ENCODE data around the gene LBHD2. TPM values are rescaled to one million over a fixed set of nuclear protein-coding genes. Genes with fewer than 3 reads are reported as not detected.

LBHD2 gene
- polyA plus RNA-seq, 1 donor (not counting 4 experiments of a cell fraction or from before 2014, with no cell fraction given), result not detected

GRCh38 chr14:103135333-103136260 is 51.6 kb downstream of the LBHD2 start:
- Histone ChIP-seq H3K9ac (ENCODE audit: control insufficient read depth, extremely low read depth, insufficient read depth, low read length) (no peak overlapping the region), H3K4me1 (ENCODE audit: control insufficient read depth, extremely low read depth, insufficient read depth, low read length) (peaks cover 14% of the 10 kb centered on the region), H3K9me3 (ENCODE audit: control insufficient read depth, low read depth, low read length) (no peaks in the 10 kb centered on the region), H3K36me3 (ENCODE audit: control insufficient read depth in 2 of 2, extremely low read depth in 1 of 2, insufficient read depth in 2 of 2, low read length in 2 of 2) (no peaks in the 10 kb centered on the region), H3K4me3 (ENCODE audit: control insufficient read depth in 2 of 3, extremely low read depth in 1 of 3, insufficient read depth in 2 of 3, low read depth in 1 of 3, low read length in 3 of 3) (no peak overlapping the region), H4K20me1 (ENCODE audit: control insufficient read depth, extremely low read depth, insufficient read depth, low read length) (no peaks in the 10 kb centered on the region), H2AFZ (ENCODE audit: control insufficient read depth, low read length) (no peak overlapping the region), H3K27me3 (ENCODE audit: control insufficient read depth, extremely low read depth, insufficient read depth, low read length) (peaks cover 18% of the 10 kb centered on the region), H3K79me2 (ENCODE audit: control insufficient read depth, insufficient read depth, low read length) (no peaks in the 10 kb centered on the region), H3K4me2 (ENCODE audit: control insufficient read depth, extremely low read depth, insufficient read depth, low read depth, low read length) (no peak overlapping the region), H3K9me1 (ENCODE audit: control insufficient read depth, extremely low read depth, insufficient read depth, low read length) (no peaks in the 10 kb centered on the region), H3K27ac (ENCODE audit: control insufficient read depth, insufficient read depth, low read length) (no peak overlapping the region)
- no peak for DNase-seq (ENCODE audit: low read depth, low spot score)
- TF ChIP-seq CTCF (optimal IDR thresholded peaks at IDR 0.05 in 1 of 3, IDR thresholded peaks at IDR 0.05 in 1 of 3, conservative IDR thresholded peaks at IDR 0.05 in 1 of 3; ENCODE audit: extremely low read depth in 1 of 3, insufficient read depth in 2 of 3, low read length in 3 of 3) (no peak), EZH2 (IDR thresholded peaks at IDR 0.05; ENCODE audit: low read length) (no peak)
- FAIRE-seq, result no peak
- dilution Hi-C loops (cut with MboI; ENCODE audit: extremely low pct_ligation_motif_present, low sequenced_read_pairs), result no loop called here

- no peak for FAIRE-seq
- H3K9ac ChIP-seq (ENCODE audit: control insufficient read depth, extremely low read depth, insufficient read depth, low read length), result no peak overlapping the region
These were observed 52.6 kb downstream of the LBHD2 start for GRCh38 chr14:103136388-103137271.

More at GRCh38 chr14:103136388-103137271, 52.6 kb downstream of the LBHD2 start:
- Histone ChIP-seq H4K20me1 (ENCODE audit: control insufficient read depth, extremely low read depth, insufficient read depth, low read length) (no peaks in the 10 kb centered on the region), H3K4me3 (ENCODE audit: control insufficient read depth in 2 of 3, extremely low read depth in 1 of 3, insufficient read depth in 2 of 3, low read depth in 1 of 3, low read length in 3 of 3) (no peak overlapping the region), H3K4me2 (ENCODE audit: control insufficient read depth, extremely low read depth, insufficient read depth, low read depth, low read length) (peak overlapping the region; percentile 35), H3K79me2 (ENCODE audit: control insufficient read depth, insufficient read depth, low read length) (no peaks in the 10 kb centered on the region), H3K9me3 (ENCODE audit: control insufficient read depth, low read depth, low read length) (no peaks in the 10 kb centered on the region), H3K36me3 (ENCODE audit: control insufficient read depth in 2 of 2, extremely low read depth in 1 of 2, insufficient read depth in 2 of 2, low read length in 2 of 2) (no peaks in the 10 kb centered on the region), H3K9me1 (ENCODE audit: control insufficient read depth, extremely low read depth, insufficient read depth, low read length) (no peaks in the 10 kb centered on the region), H3K4me1 (ENCODE audit: control insufficient read depth, extremely low read depth, insufficient read depth, low read length) (peaks cover 6% of the 10 kb centered on the region), H3K27ac (ENCODE audit: control insufficient read depth, insufficient read depth, low read length) (peak overlapping the region; percentile 28), H3K27me3 (ENCODE audit: control insufficient read depth, extremely low read depth, insufficient read depth, low read length) (peaks cover 20% of the 10 kb centered on the region), H2AFZ (ENCODE audit: control insufficient read depth, low read length) (no peak overlapping the region)
- TF ChIP-seq CTCF (optimal IDR thresholded peaks at IDR 0.05 in 1 of 3, IDR thresholded peaks at IDR 0.05 in 1 of 3, conservative IDR thresholded peaks at IDR 0.05 in 1 of 3; ENCODE audit: extremely low read depth in 1 of 3, insufficient read depth in 2 of 3, low read length in 3 of 3) (no peak), EZH2 (IDR thresholded peaks at IDR 0.05; ENCODE audit: low read length) (no peak)
- no peak for DNase-seq (ENCODE audit: low read depth, low spot score)
- dilution Hi-C loops (cut with MboI; ENCODE audit: extremely low pct_ligation_motif_present, low sequenced_read_pairs), result no loop called here

Measured in keratinocyte (primary cell).